Prostate gland (tissue), 2 donors: ENCODE results near the gene CEBPZOS. TPM values are rescaled to one million over a fixed set of nuclear protein-coding genes. Genes with fewer than 3 reads are reported as not detected.
A peak's percentile ranks its signal among the peaks of the same experiment; 100 is the strongest.

ENCODE experiments used
- DNase-seq: peaks from one replicate; pipeline ENCODE4 v3.0.0-alpha.2; 2019; ENCODE audit warnings: low spot score
- H3K27ac ChIP-seq, 2 donors: fragments of 200-600 bp; sonication (generic); 2 replicates each; pipeline ENCODE4 v1.5.1; 2017 to 2019
- H3K27me3 ChIP-seq: fragments of 200-600 bp; sonication (generic); replicated peaks from 2 replicates; pipeline ENCODE4 v1.5.1; 2019; ENCODE audit not compliant: insufficient read depth
- H3K36me3 ChIP-seq, 2 donors: fragments of 200-600 bp; sonication (generic); 1 replicate in 1 of 2; 2 replicates in 1 of 2; pipeline versions ENCODE4 v1.5.1 to v1.8.1; 2017 to 2019
- H3K4me1 ChIP-seq: fragments of 200-600 bp; sonication (generic); replicated peaks from 2 replicates; pipeline ENCODE4 v1.5.1; 2019
- H3K4me3 ChIP-seq, 2 donors: fragments of 200-600 bp; sonication (generic); 2 replicates each; pipeline ENCODE4 v1.5.1; 2017 to 2019
- H3K9me3 ChIP-seq: fragments of 200-600 bp; sonication (generic); 2 replicates; pipeline ENCODE4 v1.5.1; 2017
- POLR2A ChIP-seq: fragments of 450-650 bp; IDR thresholded peaks from one replicate; pipeline ENCODE4 v1.6.1; 2016; ENCODE audit warnings: antibody characterized with exemption, mild to moderate bottlenecking
- POLR2AphosphoS5 ChIP-seq: sonication (generic); formaldehyde crosslinking; IDR thresholded peaks from one replicate; pipeline ENCODE4 v1.6.1; 2017; ENCODE audit warnings: antibody characterized with exemption
- WGBS: methylation state at CpG from one replicate; pipeline ENCODE4 v1.1.5; 2018; 5-methylcytosine and 5-hydroxymethylcytosine counted together
- intact Hi-C: fragments of 100-400 bp; cut with DNase I; formaldehyde crosslinking; loops from one replicate; pipeline ENCODE4 v1.14.2; 2022
- total RNA-seq, 2 donors: library from RNA; depleted of rRNA; stranded (reverse); fragments of >200 nt; gene quantifications; one replicate each; pipeline ENCODE4 v1.1.0, GENCODE V29; 2016
- TF ChIP-seq, protein P1 (sequence below), 4 experiments: fragments of 200-600 bp in 2 of 4; fragments of 450-650 bp in 2 of 4; sonication (generic) in 2 of 4; IDR thresholded peaks; 1 replicate in 3 of 4; 2 replicates in 1 of 4; pipeline ENCODE4 v1.5.1; 2016 to 2019; ENCODE audit warnings: antibody characterized with exemption in 4 of 4, mild to moderate bottlenecking in 2 of 4, moderate library complexity in 2 of 4

The CEBPZOS gene
- total RNA-seq, 2 donors from 2014 or later: 24.3 to 45.2 TPM

DNA sequence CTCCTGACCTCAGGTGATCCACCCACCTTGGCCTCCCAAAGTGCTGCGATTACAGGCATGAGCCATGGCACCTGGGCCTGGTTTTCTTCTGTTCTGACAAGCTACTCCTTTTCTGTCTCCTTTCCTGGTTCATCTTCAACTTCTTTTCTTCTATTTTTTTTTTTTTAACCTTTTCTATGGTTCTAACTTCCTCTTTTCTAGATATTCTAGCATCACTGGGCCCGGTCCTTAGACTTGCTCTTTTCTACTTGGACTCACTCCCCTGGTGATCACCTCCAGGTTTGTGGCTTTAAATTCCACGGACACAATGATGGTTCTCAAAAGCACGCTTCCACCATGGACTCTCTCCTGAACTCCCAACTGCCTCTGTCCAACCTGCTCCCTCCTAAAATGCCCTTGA, 41.5 kb upstream of the CEBPZOS start:
- 98% methylated on average over 4 of the region's 4 CpGs for WGBS
- DNase-seq: no peak
- no peak overlapping the region for H3K27ac ChIP-seq
- no peaks in the 10 kb centered on the region for H3K9me3 ChIP-seq
- no peak overlapping the region for H3K4me3 ChIP-seq
- no peaks in the 10 kb centered on the region for H3K27me3 ChIP-seq
- H3K36me3 ChIP-seq: no peaks in the 10 kb centered on the region
- TF ChIP-seq POLR2AphosphoS5 (no peak), POLR2A (no peak)
- TF ChIP-seq, protein P1, sequence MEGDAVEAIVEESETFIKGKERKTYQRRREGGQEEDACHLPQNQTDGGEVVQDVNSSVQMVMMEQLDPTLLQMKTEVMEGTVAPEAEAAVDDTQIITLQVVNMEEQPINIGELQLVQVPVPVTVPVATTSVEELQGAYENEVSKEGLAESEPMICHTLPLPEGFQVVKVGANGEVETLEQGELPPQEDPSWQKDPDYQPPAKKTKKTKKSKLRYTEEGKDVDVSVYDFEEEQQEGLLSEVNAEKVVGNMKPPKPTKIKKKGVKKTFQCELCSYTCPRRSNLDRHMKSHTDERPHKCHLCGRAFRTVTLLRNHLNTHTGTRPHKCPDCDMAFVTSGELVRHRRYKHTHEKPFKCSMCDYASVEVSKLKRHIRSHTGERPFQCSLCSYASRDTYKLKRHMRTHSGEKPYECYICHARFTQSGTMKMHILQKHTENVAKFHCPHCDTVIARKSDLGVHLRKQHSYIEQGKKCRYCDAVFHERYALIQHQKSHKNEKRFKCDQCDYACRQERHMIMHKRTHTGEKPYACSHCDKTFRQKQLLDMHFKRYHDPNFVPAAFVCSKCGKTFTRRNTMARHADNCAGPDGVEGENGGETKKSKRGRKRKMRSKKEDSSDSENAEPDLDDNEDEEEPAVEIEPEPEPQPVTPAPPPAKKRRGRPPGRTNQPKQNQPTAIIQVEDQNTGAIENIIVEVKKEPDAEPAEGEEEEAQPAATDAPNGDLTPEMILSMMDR (IDR thresholded peaks at IDR 0.05): no peak
- no peaks in the 10 kb centered on the region for H3K4me1 ChIP-seq
- intact Hi-C loops: loop anchor here (5.0 kb wide), 1 partner anchor 78 kb away; the partner anchor contains the start of genes CEBPZ and NDUFAF7

DNA sequence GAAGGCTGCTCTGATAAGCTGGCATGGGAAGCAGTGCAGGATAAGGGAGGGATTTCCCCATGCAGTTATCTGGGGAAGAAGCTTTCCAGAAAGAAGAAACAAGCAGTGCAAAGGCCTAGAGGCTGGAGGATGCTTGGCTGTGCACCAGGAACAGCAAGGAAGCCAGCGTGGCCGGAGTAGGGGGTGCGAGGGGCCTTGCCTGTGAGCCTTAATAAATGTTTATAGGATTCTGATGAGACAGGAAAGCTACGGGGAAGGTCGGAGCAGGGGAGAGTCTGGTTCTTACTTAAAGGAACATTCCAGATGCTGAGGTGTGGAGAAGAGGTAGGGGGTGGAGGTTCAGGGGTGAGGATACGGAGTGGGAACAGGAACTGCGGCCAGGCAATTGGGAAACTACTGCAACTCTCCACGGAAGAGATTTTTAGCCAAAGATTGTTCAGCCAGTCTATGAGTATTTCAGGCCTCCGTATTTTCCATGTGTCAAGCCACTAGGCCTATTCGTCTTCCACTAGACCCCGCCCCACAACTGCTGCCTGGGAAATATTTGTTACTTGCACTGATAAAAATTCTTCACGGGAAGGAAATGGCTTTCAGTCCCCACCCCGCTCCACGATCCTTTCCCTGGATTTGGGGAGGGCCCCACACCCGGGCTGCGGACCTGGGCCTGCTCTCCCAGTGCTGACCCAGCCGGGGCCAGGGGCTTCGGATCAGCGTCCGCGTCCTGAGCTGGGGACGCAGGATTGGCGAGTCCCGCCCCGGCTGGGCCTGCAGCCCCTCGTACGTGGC, 40.0 kb upstream of the CEBPZOS start:
- TF ChIP-seq POLR2A: no peak
- DNase-seq: peak; percentile 41
- no peaks in the 10 kb centered on the region for H3K27me3 ChIP-seq
- H3K36me3 ChIP-seq: no peaks in the 10 kb centered on the region
- under 1% methylated on average over 27 of the region's 27 CpGs for WGBS
- no peaks in the 10 kb centered on the region for H3K4me1 ChIP-seq
- peak overlapping the region; percentile 85 to 86 for H3K27ac ChIP-seq
- H3K9me3 ChIP-seq: no peaks in the 10 kb centered on the region
- peak overlapping the region; percentile 59 to 76 for H3K4me3 ChIP-seq
- intact Hi-C loops: loop anchor here (5.0 kb wide), 1 partner anchor 76 kb away; the partner anchor contains the start of genes CEBPZ and NDUFAF7

DNA sequence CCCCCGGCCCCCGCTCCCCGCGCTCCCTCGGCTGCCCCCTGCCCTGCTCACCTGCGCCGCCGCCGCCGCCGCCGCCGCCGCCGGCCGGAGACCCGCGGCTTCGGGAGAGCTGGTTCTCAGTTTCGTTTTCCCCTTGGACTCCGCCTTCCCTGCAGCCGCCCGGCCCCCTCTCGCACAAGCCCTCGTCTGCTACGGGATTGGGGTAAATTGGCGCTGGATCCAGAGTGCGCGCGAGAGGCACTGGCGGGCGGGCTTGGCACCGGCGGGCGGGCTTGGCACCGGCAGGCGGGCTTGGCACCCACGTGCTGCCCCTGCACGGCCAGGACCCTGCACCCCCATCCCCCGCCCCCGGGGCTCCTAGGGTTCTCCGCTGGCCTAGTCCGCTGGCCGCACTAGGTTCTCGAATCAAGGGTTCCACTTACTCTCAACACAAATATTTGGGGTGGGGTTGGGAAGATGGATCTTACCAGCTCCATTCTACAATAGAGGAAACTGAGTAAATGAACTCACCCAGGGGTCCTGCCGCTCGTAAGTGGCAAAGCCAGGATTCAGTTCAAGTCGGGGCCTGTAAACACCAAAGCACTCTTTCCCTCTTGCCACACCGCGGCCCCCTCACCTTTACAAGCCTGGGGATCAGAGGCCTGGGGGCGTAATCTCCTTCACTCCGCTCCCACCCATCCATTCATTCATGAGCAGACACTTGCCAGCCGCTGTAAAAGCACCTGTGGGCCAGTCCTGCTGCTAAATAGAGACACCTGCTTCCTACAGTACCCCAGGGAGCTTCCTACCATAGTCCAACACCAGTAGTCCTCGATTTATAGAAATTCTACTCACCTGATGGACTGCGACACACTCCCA, 39.2 kb upstream of the CEBPZOS start, which contains the start of gene EIF2AK2:
TSS of gene EIF2AK2 (minus strand) at position 124 of the 858 bp plus-strand sequence. CDS start 9,174 bp downstream, outside the sequence.
- H3K27ac ChIP-seq: peak within 1 kb of the TSS; percentile 85 to 86
- H3K9me3 ChIP-seq: no peaks in the 10 kb centered on the region
- H3K4me3 ChIP-seq: peak within 1 kb of the TSS; percentile 59 to 76
- TF ChIP-seq, protein P1 (IDR thresholded peaks at IDR 0.05): no peak
- peak; percentile 25 for TF ChIP-seq POLR2A
- H3K36me3 ChIP-seq: no peaks in the 10 kb centered on the region
- WGBS: 6% methylated on average over 35 of the region's 55 CpGs
- intact Hi-C loops: loop anchor here (5.0 kb wide), 1 partner anchor 75 kb away; the partner anchor contains the start of genes CEBPZ and NDUFAF7
- H3K27me3 ChIP-seq: no peaks in the 10 kb centered on the region
- no peaks in the 10 kb centered on the region for H3K4me1 ChIP-seq
- peak; percentile 67 for DNase-seq

DNA sequence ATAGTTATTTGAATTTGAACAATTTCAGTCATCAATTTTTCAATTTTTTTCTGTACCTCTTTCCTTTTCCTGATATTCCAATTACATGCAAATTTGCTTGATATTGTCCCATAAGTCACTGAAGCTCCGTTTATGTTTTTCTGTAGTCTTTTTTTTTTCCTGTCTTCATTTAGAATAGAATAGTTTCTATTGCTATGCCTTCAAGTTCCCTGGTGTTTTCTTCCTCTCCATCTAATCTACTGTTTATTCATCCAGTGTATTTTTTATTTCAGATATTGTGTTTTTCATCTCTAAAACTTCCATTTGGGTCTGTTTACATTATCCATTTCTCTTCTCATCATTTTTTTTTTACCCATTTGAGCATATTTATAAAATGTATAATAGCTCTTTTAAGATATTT, 31.5 kb upstream of the CEBPZOS start:
- Histone ChIP-seq H3K36me3 (no peaks in the 10 kb centered on the region), H3K9me3 (no peaks in the 10 kb centered on the region), H3K27me3 (no peaks in the 10 kb centered on the region), H3K4me3 (no peak overlapping the region), H3K4me1 (no peaks in the 10 kb centered on the region), H3K27ac (no peak overlapping the region)
- 95% methylated on average over 1 of the region's 1 CpG for WGBS
- no peak for DNase-seq
- intact Hi-C loops: no loop called here
- TF ChIP-seq POLR2A: no peak
- TF ChIP-seq, protein P1 (IDR thresholded peaks at IDR 0.05): no peak
- no peak for TF ChIP-seq POLR2AphosphoS5

DNA sequence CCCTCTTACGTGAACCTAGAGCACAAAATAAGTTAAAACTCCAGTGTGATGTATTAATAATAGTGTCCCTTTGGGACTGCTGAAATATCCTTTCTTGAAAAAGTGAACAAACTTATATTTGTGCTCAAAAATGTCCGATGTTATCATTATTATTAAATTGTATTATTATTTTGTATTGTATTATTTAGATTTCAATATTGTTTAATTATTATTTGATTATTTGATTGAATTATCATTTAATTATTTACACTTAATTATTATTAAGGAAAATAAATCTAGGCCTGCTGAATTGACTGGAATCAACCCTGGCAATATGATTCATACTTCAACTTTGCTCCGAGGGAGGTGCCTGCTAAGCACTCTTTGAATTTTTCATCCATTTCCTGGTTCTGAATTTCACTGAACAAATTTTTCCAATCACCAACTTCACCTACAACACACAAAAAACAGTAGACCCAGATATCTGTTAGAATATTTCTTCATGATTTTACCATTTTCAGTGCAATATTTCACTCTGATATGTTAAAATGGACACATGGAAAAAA, 28.6 kb upstream of the CEBPZOS start:
- TF ChIP-seq POLR2A (no peak), POLR2AphosphoS5 (no peak)
- TF ChIP-seq, protein P1 (IDR thresholded peaks at IDR 0.05): no peak
- intact Hi-C loops: no loop called here
- 94% methylated on average over 3 of the region's 3 CpGs for WGBS
- no peak for DNase-seq
- Histone ChIP-seq H3K36me3 (no peaks in the 10 kb centered on the region), H3K4me1 (no peaks in the 10 kb centered on the region), H3K27me3 (no peaks in the 10 kb centered on the region), H3K9me3 (no peaks in the 10 kb centered on the region), H3K27ac (no peak overlapping the region), H3K4me3 (no peak overlapping the region)
